Brain pericyte (primary cell): ENCODE data around the gene ATP2C2.
"Not testable (repeated sequence)": the region's sequence is repeated elsewhere in the genome, so short reads cannot be mapped to it uniquely, and the experiment has no call there.

ENCODE experiments used
- DNase-seq: peaks from one replicate; pipeline ENCODE4 v3.0.0-alpha.2; 2012; ENCODE audit warnings: low read depth, low spot score

Gene ATP2C2

DNA sequence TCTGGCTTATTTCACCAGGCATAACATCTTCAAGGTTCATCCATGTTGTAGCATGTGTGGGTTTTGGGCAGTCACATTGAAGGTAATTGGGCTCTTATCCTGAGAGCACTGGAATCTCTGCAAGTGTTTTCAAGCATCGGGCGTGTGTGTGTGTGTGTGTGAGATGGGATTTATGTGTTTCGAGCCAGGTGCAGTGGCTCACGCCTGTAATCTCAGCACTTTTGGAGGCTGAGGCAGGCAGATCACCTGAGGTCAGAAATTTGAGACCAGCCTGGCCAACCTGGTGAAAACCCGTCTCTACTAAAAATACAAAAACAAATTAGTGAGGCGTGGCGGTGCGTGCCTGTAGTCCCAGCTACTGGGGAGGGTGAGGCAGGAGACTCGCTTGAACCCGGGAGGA lies 27.7 kb downstream of the ATP2C2 start:
- not testable (repeated sequence) for DNase-seq

DNA sequence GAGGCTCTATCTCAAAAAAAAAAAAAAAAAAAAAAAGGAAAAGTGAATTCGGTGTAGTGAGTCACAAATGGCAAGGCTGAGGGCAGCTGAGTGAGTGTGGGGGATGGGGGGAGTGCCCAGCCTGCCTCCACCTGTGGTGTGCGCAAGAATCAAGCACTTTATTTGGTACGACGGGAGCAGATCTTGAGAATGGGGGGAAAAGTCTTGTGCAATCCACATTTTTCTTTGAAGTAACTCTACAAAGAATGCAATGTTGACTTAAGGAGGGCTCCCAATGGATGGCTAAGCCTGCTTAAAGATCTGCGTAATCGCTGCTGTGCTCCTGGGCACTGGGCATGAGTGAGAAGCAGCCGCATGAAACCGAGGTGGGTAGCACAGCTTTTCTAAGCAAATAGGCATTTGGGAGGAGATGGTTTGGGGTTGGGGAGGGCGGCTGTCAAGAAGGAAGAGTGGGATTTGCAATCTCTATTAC lies 28.2 kb downstream of the ATP2C2 start:
- no peak for DNase-seq

- no peak for DNase-seq
These were observed 28.8 kb downstream of the ATP2C2 start for GRCh38 chr16:84397090-84397489.

GRCh38 chr16:84398701-84399100 lies 30.4 kb downstream of the ATP2C2 start:
- DNase-seq = no peak

GRCh38 chr16:84399912-84400311 lies 31.6 kb downstream of the ATP2C2 start:
- DNase-seq = not testable (repeated sequence)

DNA sequence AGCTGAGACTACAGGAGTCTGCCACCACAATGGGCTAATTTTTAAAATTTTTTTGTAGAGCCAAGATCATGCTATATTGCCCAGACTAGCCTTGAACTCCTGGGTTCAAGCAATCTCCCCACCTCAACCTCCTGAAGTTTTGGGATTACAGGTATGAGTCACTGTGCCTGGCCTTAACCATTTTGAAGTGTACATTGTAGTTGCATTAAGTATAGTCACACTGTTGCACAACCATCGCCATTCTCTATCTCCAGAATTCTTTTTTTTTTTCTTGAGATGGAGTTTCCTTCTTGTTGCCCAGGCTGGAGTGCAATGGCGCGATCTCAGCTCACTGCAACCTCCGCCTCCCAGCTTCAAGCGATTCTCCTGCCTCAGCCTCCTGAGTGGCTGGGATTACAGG lies 35.1 kb downstream of the ATP2C2 start:
- not testable (repeated sequence) for DNase-seq

DNA sequence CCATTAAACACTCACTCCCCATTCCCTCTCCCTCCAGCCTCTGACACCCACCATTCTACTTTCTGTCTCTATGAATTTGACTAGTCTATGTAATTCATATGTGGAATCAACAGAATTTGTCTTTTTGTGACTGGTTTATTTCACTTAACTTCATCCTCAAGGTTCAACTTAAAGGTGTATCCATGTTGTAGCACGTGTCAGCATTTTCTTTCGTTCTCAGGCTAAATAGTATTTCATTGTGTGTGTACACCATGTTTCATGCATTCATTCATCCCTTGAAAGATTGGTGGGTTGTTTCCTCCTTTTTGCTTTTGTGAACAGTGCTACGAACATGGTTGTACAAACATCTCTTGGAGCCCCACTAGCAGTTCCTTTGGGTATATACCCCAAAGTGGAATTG lies 36.0 kb downstream of the ATP2C2 start:
- no peak for DNase-seq

GRCh38 chr16:84404936-84405639 lies 36.8 kb downstream of the ATP2C2 start:
- DNase-seq = no peak

DNA sequence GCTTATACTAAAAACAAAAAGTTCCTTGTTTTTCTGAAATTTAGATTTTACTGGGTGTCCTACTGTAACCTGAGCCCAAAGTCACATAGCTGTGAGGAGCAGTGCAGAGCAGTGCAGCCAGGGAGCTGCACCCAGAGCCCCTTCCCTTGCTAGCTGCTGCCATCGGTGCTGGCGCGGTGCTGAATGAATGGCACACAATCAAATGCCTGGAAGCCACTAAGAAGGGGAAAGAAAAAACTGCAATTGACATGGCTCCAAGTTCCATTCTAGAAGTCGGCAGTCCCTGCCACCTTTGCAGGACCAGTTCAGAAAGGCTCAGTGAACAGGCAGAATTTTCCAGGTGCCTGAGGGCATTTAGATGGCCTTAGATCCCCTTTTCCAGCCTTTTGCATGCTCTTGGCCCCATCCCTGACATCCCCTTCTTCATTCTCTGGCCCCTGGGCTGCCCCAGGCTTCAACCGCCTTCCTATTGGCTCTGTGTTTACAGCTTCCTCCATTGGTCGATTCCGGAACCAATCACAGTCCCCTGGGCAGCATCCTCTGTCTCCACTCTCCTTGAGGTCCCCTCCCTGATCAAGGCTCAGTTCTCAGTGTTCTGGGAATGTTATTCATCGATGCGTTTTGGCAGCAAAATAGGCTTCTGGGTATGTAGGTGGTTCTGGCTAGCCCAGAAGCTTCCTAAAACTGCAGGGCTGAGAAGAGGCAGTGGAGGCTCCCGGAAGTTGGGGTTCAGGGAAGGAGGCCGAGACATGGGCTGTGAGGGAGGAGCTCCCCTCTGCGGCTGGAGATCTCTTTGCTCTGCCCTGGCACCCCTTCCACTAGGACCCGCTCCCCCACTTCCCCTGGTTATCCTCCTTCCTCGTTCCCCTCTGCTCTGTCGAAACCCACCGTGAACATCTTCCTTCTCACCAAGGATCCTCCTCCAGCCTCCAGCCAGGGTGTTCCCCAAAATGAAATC lies 37.9 kb downstream of the ATP2C2 start:
- no peak for DNase-seq

GRCh38 chr16:84407588-84408313 lies 39.4 kb downstream of the ATP2C2 start:
- DNase-seq = no peak

DNA sequence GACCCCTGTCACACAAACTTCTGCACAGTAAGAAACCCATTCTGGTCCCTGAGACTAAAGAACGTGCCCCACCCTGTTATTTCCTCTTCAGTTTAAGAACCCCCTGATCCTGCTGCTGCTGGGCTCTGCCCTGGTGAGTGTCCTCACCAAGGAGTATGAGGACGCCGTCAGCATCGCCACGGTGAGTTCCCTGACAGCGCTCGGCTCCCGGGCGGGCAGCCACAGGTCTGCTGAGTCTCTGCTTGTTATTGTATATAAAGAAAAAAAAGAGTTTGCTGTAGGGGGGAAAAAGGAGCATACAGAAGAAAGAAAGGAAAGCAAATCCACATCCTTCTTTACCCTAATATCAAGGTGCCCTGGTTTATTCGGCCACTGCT lies 40.0 kb downstream of the ATP2C2 start:
- no peak for DNase-seq

DNA sequence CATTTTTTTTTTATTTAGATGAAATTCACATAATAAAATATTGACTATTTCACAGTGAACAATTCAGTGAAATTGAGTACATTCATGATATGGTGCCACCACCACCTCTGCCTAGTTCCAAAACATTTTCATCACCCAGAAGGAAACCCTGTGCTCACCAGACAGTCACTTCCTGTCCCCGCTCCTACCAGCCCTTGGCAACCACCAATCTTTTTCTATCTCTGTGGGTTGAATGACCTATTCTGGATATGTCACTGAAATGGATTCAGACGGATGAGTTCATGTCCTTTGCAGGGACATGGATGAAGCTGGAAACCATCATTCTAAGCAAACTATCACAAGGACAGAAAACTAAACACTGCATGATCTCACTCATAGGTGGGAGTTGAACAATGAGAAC lies 40.5 kb downstream of the ATP2C2 start:
- DNase-seq = no peak

DNA sequence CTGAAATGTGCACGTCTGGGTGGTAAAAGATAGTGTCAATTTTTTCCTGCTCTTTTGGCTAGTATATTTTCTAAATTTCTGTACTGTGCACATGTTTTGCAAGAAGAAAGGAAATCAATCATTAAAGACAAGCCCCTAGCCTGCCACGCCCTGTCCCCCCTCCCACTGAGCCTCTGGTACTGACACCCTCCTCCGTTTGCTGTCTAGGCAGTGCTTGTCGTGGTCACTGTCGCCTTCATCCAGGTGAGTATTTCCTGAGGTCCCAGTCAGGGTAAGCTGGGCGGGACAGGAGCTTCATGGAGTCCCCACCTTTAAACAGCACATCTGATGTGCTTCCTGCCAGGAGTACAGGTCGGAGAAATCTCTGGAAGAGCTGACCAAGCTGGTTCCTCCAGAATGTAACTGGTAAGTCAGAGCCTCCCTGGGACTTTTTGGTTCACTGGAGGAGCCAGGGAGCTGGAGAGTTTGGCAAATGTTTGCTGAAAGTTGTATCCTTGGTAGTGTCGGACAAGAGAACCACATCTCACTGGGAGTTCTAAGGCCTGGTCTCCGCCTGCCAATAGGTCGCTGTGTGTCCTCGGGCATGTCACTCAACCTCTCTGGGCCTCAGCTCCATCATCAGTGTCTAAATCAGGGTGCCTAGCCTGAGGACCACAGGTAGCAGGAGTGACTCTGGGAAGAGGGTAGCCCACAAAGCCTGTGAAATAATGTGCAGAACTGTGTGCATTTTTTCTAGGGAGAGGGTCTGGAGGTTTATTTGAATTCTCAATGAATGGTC lies 42.2 kb downstream of the ATP2C2 start:
- no peak for DNase-seq

GRCh38 chr16:84411768-84412167 lies 43.4 kb downstream of the ATP2C2 start:
- DNase-seq = no peak

GRCh38 chr16:84412262-84412661 lies 43.9 kb downstream of the ATP2C2 start:
- DNase-seq = no peak

GRCh38 chr16:84413244-84414004 lies 45.1 kb downstream of the ATP2C2 start:
- DNase-seq = no peak

DNA sequence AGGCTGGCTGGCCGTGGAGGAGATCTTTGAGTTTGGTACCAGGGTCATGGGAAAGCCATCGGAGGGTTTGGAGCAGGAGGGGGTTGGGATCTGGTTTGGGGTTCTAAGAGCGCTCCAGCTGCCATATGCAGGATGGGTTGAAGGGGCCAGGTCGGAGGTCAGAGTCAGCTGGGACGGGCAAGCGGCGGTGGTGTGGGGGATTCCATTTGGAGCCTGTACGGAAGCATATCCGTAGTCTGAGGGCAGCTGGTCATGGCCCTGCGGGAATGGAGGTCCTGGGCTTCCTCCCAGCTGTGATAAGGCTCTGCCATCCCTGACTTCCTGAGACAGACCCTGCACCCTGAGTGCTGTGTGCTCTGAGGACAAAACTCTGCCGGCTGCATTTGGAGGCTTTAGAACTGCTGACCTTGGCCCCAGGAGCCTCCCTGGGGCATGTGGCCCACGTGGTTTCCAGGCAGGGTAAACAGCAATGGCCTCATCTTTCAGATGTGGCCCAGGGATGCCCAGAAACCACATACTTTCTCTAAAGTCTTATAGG lies 46.5 kb downstream of the ATP2C2 start:
- DNase-seq = no peak

GRCh38 chr16:84416407-84417321 lies 48.3 kb downstream of the ATP2C2 start:
- no peak for DNase-seq
